Astrocyte (in vitro differentiated cells and primary cell): ENCODE results near the gene ASB10. TPM values are rescaled to one million over a fixed set of nuclear protein-coding genes. Genes with fewer than 3 reads are reported as not detected.

Experiments used
- DNase-seq: peaks from one replicate; pipeline ENCODE4 v3.0.0-alpha.2; 2010; ENCODE audit warnings: low read depth
- FAIRE-seq: peaks from 2 replicates; lab custom pipeline; 2011; peaks lifted over from hg19 to GRCh38; lab: Jason Lieb, UNC
- H2AFZ ChIP-seq: 2 replicates; pipeline ENCODE4 v1.6.0; 2012; ENCODE audit warnings: low read depth, low read length, inconsistent platforms
- H3K27ac ChIP-seq: 2 replicates; pipeline ENCODE4 v1.5.1; 2011; ENCODE audit warnings: low read depth, low read length, inconsistent platforms
- H3K27me3 ChIP-seq: 2 replicates; pipeline ENCODE4 v1.6.0; 2011; ENCODE audit warnings: low read length, inconsistent platforms; ENCODE audit not compliant: insufficient read depth
- H3K36me3 ChIP-seq: 2 replicates; pipeline ENCODE4 v1.5.1; 2011; ENCODE audit warnings: low read length, inconsistent platforms; ENCODE audit not compliant: insufficient read depth
- H3K4me1 ChIP-seq: 2 replicates; pipeline ENCODE4 v1.5.1; 2011; ENCODE audit warnings: low read length, inconsistent platforms; ENCODE audit not compliant: insufficient read depth
- H3K4me2 ChIP-seq: 2 replicates; pipeline ENCODE4 v1.6.0; 2012; ENCODE audit warnings: low read length, inconsistent platforms
- H3K4me3 ChIP-seq: 2 replicates; pipeline ENCODE4 v1.5.1; 2011; ENCODE audit warnings: low read depth, mild to moderate bottlenecking, low read length, inconsistent platforms; ENCODE audit not compliant: insufficient read depth
- H3K79me2 ChIP-seq: 2 replicates; pipeline ENCODE4 v1.6.0; 2012; ENCODE audit warnings: mild to moderate bottlenecking, low read length, inconsistent platforms; ENCODE audit not compliant: insufficient read depth
- H3K9ac ChIP-seq: 2 replicates; pipeline ENCODE4 v1.6.0; 2012; ENCODE audit warnings: mild to moderate bottlenecking, low read length, inconsistent platforms
- H3K9me3 ChIP-seq: 2 replicates; pipeline ENCODE4 v1.5.1; 2012; ENCODE audit warnings: low read depth, mild to moderate bottlenecking, low read length, inconsistent platforms; ENCODE audit not compliant: insufficient read depth
- H4K20me1 ChIP-seq: 2 replicates; pipeline ENCODE4 v1.6.0; 2012; ENCODE audit warnings: low read length, inconsistent platforms; ENCODE audit not compliant: insufficient read depth
- H3K27ac Mint-ChIP-seq: one replicate; pipeline ENCODE4 v1.8.0; 2021; ENCODE audit warnings: mild to moderate bottlenecking, mixed read lengths; ENCODE audit not compliant: unreplicated experiment
- H3K27me3 Mint-ChIP-seq: one replicate; pipeline ENCODE4 v1.8.0; 2021; ENCODE audit warnings: low read depth, mixed read lengths; ENCODE audit not compliant: unreplicated experiment
- H3K36me3 Mint-ChIP-seq: one replicate; pipeline ENCODE4 v1.8.0; 2021; ENCODE audit warnings: low read depth, mixed read lengths; ENCODE audit not compliant: unreplicated experiment
- H3K4me1 Mint-ChIP-seq: one replicate; pipeline ENCODE4 v1.8.0; 2021; ENCODE audit warnings: low read depth, mixed read lengths; ENCODE audit not compliant: unreplicated experiment
- H3K4me3 Mint-ChIP-seq: one replicate; pipeline ENCODE4 v1.8.0; 2021; ENCODE audit warnings: mild to moderate bottlenecking, moderate library complexity, mixed read lengths; ENCODE audit not compliant: unreplicated experiment
- H3K9me3 Mint-ChIP-seq: one replicate; pipeline ENCODE4 v1.8.0; 2021; ENCODE audit warnings: mild to moderate bottlenecking, mixed read lengths; ENCODE audit not compliant: unreplicated experiment
- EZH2 ChIP-seq: IDR thresholded peaks from 2 replicates; pipeline ENCODE4 v1.6.1; 2012; ENCODE audit warnings: mild to moderate bottlenecking, low read length, inconsistent platforms; ENCODE audit not compliant: insufficient read depth
- total RNA-seq: library from RNA; stranded (reverse); gene quantifications from 2 replicates; pipeline ENCODE4 v1.2.1, GENCODE V29; 2021
- TF ChIP-seq, protein P1 (sequence below): IDR thresholded peaks from 2 replicates; pipeline ENCODE4 v1.5.1; 2011; ENCODE audit warnings: low read depth, mild to moderate bottlenecking, inconsistent platforms, low read length, moderate library complexity; ENCODE audit not compliant: insufficient read depth

The ASB10 gene
- total RNA-seq, 1 donor from 2014 or later, result not detected

DNA sequence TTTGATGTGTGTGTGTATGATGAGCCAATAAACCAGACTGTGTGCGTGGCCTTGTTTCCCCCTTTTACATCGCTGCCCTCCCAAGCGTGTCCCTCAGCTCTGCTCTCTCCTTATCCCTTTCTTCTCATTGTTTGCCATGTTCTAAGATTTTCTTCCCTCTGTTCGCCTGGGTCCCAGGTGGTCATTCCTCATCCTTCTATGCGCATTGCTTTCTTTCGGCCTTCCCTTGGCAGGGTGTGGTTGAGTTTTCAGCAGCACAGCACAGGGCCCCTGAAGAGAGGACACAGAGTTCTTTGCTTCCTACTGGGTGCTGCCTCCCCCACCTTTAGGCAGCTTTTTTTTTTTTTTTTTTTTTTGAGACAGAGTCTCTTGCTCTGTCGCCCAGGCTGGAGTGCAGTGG, 42.7 kb downstream of the ASB10 start:
- Mint-ChIP-seq H3K36me3 (peaks cover 24% of the 10 kb centered on the region), H3K27ac (no peak overlapping the region), H3K4me1 (no peaks in the 10 kb centered on the region), H3K9me3 (no peaks in the 10 kb centered on the region), H3K4me3 (no peak overlapping the region), H3K27me3 (peaks cover 12% of the 10 kb centered on the region)
- Histone ChIP-seq H3K4me1 (no peaks in the 10 kb centered on the region), H3K9me3 (no peaks in the 10 kb centered on the region), H3K4me2 (no peak overlapping the region), H3K79me2 (no peaks in the 10 kb centered on the region), H3K27me3 (peaks cover 6% of the 10 kb centered on the region), H3K36me3 (no peaks in the 10 kb centered on the region), H3K4me3 (no peak overlapping the region), H2AFZ (no peak overlapping the region), H4K20me1 (peaks cover 35% of the 10 kb centered on the region), H3K9ac (no peak overlapping the region), H3K27ac (no peak overlapping the region)
- FAIRE-seq, result no peak
- TF ChIP-seq, protein P1, sequence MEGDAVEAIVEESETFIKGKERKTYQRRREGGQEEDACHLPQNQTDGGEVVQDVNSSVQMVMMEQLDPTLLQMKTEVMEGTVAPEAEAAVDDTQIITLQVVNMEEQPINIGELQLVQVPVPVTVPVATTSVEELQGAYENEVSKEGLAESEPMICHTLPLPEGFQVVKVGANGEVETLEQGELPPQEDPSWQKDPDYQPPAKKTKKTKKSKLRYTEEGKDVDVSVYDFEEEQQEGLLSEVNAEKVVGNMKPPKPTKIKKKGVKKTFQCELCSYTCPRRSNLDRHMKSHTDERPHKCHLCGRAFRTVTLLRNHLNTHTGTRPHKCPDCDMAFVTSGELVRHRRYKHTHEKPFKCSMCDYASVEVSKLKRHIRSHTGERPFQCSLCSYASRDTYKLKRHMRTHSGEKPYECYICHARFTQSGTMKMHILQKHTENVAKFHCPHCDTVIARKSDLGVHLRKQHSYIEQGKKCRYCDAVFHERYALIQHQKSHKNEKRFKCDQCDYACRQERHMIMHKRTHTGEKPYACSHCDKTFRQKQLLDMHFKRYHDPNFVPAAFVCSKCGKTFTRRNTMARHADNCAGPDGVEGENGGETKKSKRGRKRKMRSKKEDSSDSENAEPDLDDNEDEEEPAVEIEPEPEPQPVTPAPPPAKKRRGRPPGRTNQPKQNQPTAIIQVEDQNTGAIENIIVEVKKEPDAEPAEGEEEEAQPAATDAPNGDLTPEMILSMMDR, result no peak
- TF ChIP-seq EZH2, result no peak
- no peak for DNase-seq

DNA sequence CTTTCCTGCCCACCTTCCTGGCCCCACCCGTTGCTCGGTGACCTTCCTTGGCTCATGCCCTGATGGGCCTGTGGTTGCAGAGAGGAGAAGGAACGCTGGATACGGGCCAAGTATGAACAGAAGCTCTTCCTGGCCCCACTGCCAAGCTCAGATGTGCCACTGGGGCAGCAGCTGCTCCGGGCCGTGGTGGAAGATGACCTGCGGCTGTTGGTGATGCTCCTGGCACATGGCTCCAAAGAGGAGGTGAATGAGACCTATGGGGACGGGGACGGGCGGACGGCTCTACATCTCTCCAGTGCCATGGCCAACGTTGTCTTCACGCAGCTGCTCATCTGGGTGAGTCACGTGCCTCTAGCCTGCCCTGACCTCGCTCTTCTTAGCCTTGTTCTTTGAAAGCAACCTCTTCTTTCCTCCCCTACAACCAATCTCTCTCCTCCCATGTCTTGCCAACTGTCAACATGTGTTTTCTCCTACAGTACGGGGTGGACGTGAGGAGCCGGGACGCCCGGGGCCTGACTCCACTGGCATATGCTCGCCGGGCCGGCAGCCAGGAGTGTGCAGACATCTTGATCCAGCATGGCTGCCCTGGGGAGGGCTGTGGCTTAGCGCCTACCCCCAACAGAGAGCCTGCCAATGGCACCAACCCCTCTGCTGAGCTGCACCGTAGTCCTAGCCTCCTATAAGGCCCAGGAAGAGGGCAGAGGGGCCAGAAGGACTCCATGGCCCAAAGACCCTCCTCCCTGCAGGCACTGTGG, 43.6 kb downstream of the ASB10 start:
- no peaks in the 10 kb centered on the region for H3K4me1 ChIP-seq
- H3K36me3 Mint-ChIP-seq, result peaks cover 24% of the 10 kb centered on the region
- no peak overlapping the region for H3K27ac ChIP-seq
- H3K79me2 ChIP-seq, result no peaks in the 10 kb centered on the region
- H3K9me3 ChIP-seq, result no peaks in the 10 kb centered on the region
- H3K9ac ChIP-seq, result no peak overlapping the region
- DNase-seq (no peak), FAIRE-seq (no peak)
- H3K27ac Mint-ChIP-seq, result peak overlapping the region; percentile 58
- H3K36me3 ChIP-seq, result no peaks in the 10 kb centered on the region
- H3K27me3 Mint-ChIP-seq, result peaks cover 7% of the 10 kb centered on the region
- H3K9me3 Mint-ChIP-seq, result no peaks in the 10 kb centered on the region
- H4K20me1 ChIP-seq, result peaks cover 40% of the 10 kb centered on the region
- no peak overlapping the region for H3K4me3 ChIP-seq
- peaks cover 5% of the 10 kb centered on the region for H3K27me3 ChIP-seq
- no peaks in the 10 kb centered on the region for H3K4me1 Mint-ChIP-seq
- H2AFZ ChIP-seq, result no peak overlapping the region
- H3K4me2 ChIP-seq, result no peak overlapping the region
- no peak overlapping the region for H3K4me3 Mint-ChIP-seq
- TF ChIP-seq, protein P1, result no peak
- TF ChIP-seq EZH2, result no peak

- Mint-ChIP-seq H3K9me3 (no peaks in the 10 kb centered on the region), H3K27ac (no peak overlapping the region), H3K27me3 (peaks cover under 1% of the 10 kb centered on the region), H3K4me3 (no peak overlapping the region), H3K36me3 (peaks cover 24% of the 10 kb centered on the region), H3K4me1 (no peaks in the 10 kb centered on the region)
- Histone ChIP-seq H3K4me1 (no peaks in the 10 kb centered on the region), H3K9ac (no peak overlapping the region), H3K9me3 (no peaks in the 10 kb centered on the region), H3K4me2 (no peak overlapping the region), H3K27me3 (no peaks in the 10 kb centered on the region), H3K36me3 (no peaks in the 10 kb centered on the region), H3K4me3 (no peak overlapping the region), H2AFZ (no peak overlapping the region), H4K20me1 (peaks cover 40% of the 10 kb centered on the region), H3K79me2 (no peaks in the 10 kb centered on the region), H3K27ac (no peak overlapping the region)
- FAIRE-seq (no peak), DNase-seq (no peak)
- TF ChIP-seq, protein P1, result no peak
- no peak for TF ChIP-seq EZH2
Measured at GRCh38 chr7:151142686-151143040, 44.4 kb downstream of the ASB10 start.
